H9 (cell line): ENCODE data around the gene ADAR. TPM values are rescaled to one million over a fixed set of nuclear protein-coding genes. Genes with fewer than 3 reads are reported as not detected.

ENCODE experiments used
- DNase-seq: peaks from one replicate; pipeline ENCODE4 v3.0.0-alpha.2; 2017
- H2AFZ ChIP-seq: one replicate; pipeline ENCODE4 v1.6.1; 2013; ENCODE audit warnings: mild to moderate bottlenecking, low read length, control low read depth, moderate library complexity
- H2AK5ac ChIP-seq: 2 replicates; pipeline ENCODE4 v1.6.1; 2013; ENCODE audit warnings: low read length, control low read depth, mixed read lengths; ENCODE audit not compliant: insufficient read length
- H2BK120ac ChIP-seq: one replicate; pipeline ENCODE4 v1.6.1; 2013; ENCODE audit warnings: low read depth, mild to moderate bottlenecking, low read length, control low read depth, inconsistent platforms; ENCODE audit not compliant: poor library complexity, severe bottlenecking
- H2BK12ac ChIP-seq: 2 replicates; pipeline ENCODE4 v1.6.1; 2013; ENCODE audit warnings: low read length, control low read depth, mixed read lengths, low read depth; ENCODE audit not compliant: insufficient read length
- H2BK15ac ChIP-seq: 2 replicates; pipeline ENCODE4 v1.6.1; 2013; ENCODE audit warnings: low read depth, low read length, control low read depth
- H2BK20ac ChIP-seq: one replicate; pipeline ENCODE4 v1.6.1; 2013; ENCODE audit warnings: low read depth, mild to moderate bottlenecking, low read length, control low read depth, inconsistent platforms; ENCODE audit not compliant: poor library complexity, severe bottlenecking
- H2BK5ac ChIP-seq: 2 replicates; pipeline ENCODE4 v1.6.1; 2013; ENCODE audit warnings: low read length, control low read depth, mixed read lengths; ENCODE audit not compliant: insufficient read length
- H3K14ac ChIP-seq: 2 replicates; pipeline ENCODE4 v1.6.1; 2013; ENCODE audit warnings: low read length, control low read depth; ENCODE audit not compliant: insufficient read depth
- H3K18ac ChIP-seq: 2 replicates; pipeline ENCODE4 v1.6.1; 2013; ENCODE audit warnings: low read depth, mild to moderate bottlenecking, mixed read lengths, low read length, control low read depth; ENCODE audit not compliant: insufficient read length
- H3K23ac ChIP-seq: 2 replicates; pipeline ENCODE4 v1.6.1; 2013; ENCODE audit warnings: low read length, control low read depth, mixed read lengths, low read depth; ENCODE audit not compliant: insufficient read length
- H3K23me2 ChIP-seq: 2 replicates; pipeline ENCODE4 v1.6.1; 2013; ENCODE audit warnings: low read depth, mild to moderate bottlenecking, mixed read lengths, low read length, control low read depth; ENCODE audit not compliant: insufficient read length, poor library complexity, severe bottlenecking
- H3K27ac ChIP-seq: 2 replicates; pipeline ENCODE4 v1.5.1; 2013; ENCODE audit warnings: low read length, control low read depth, mixed read lengths, low read depth; ENCODE audit not compliant: insufficient read length
- H3K27me3 ChIP-seq: 2 replicates; pipeline ENCODE4 v1.6.1; 2013; ENCODE audit warnings: low read length, control low read depth, inconsistent platforms; ENCODE audit not compliant: insufficient read depth
- H3K4ac ChIP-seq: 2 replicates; pipeline ENCODE4 v1.6.1; 2013; ENCODE audit warnings: low read depth, mild to moderate bottlenecking, control low read depth, inconsistent platforms, low read length, moderate library complexity
- H3K4me1 ChIP-seq: 2 replicates; pipeline ENCODE4 v1.6.1; 2013; ENCODE audit warnings: low read length, control low read depth, inconsistent platforms; ENCODE audit not compliant: insufficient read depth
- H3K4me2 ChIP-seq: 2 replicates; pipeline ENCODE4 v1.6.1; 2013; ENCODE audit warnings: low read length, control low read depth, mixed read lengths; ENCODE audit not compliant: insufficient read length, insufficient read depth
- H3K56ac ChIP-seq: 2 replicates; pipeline ENCODE4 v1.6.1; 2013; ENCODE audit warnings: low read depth, mild to moderate bottlenecking, mixed read lengths, low read length, control low read depth; ENCODE audit not compliant: insufficient read length
- H3K79me1 ChIP-seq: 2 replicates; pipeline ENCODE4 v1.6.1; 2013; ENCODE audit warnings: low read depth, mild to moderate bottlenecking, moderate library complexity, low read length, control low read depth, inconsistent platforms; ENCODE audit not compliant: insufficient read depth, poor library complexity, severe bottlenecking
- H3K79me2 ChIP-seq: 2 replicates; pipeline ENCODE4 v1.6.1; 2013; ENCODE audit warnings: low read length, control low read depth, inconsistent platforms; ENCODE audit not compliant: insufficient read depth
- H3K9ac ChIP-seq: 2 replicates; pipeline ENCODE4 v1.6.1; 2013; ENCODE audit warnings: low read length, control low read depth, mixed read lengths; ENCODE audit not compliant: insufficient read length; ENCODE audit errors: extremely low read depth
- H3K9me3 ChIP-seq: one replicate; pipeline ENCODE4 v1.6.1; 2013; ENCODE audit warnings: low read depth, low read length, inconsistent platforms; ENCODE audit not compliant: control insufficient read depth
- H3T11ph ChIP-seq: one replicate; pipeline ENCODE4 v1.6.1; 2013; ENCODE audit warnings: mild to moderate bottlenecking, low read length, control low read depth, inconsistent platforms
- H4K20me1 ChIP-seq: one replicate; pipeline ENCODE4 v1.6.1; 2013; ENCODE audit not compliant: control insufficient read depth, insufficient read length, insufficient read depth
- H4K5ac ChIP-seq: 2 replicates; pipeline ENCODE4 v1.6.1; 2013; ENCODE audit warnings: low read depth, mild to moderate bottlenecking, mixed read lengths, low read length, control low read depth; ENCODE audit not compliant: insufficient read length
- H4K8ac ChIP-seq: replicated peaks from 2 replicates; pipeline ENCODE4 v1.6.1; 2013; ENCODE audit warnings: low read length, control low read depth, mixed read lengths, low read depth; ENCODE audit not compliant: insufficient read length
- H4K91ac ChIP-seq: 2 replicates; pipeline ENCODE4 v1.6.1; 2013; ENCODE audit warnings: low read depth, mild to moderate bottlenecking, moderate library complexity, mixed read lengths, low read length, control low read depth; ENCODE audit not compliant: insufficient read length
- H3K27ac Mint-ChIP-seq, 3 experiments: 2 replicates in 2 of 3; 3 replicates in 1 of 3; pipeline ENCODE4 v1.8.0; 2020 to 2021; ENCODE audit warnings: mixed read lengths in 3 of 3, mild to moderate bottlenecking in 1 of 3, moderate library complexity in 1 of 3
- H3K27me3 Mint-ChIP-seq: 2 replicates; pipeline ENCODE4 v1.8.0; 2021; ENCODE audit warnings: low read depth, mild to moderate bottlenecking, moderate library complexity, mixed read lengths
- H3K36me3 Mint-ChIP-seq, 3 experiments: 2 replicates in 2 of 3; 3 replicates in 1 of 3; pipeline ENCODE4 v1.8.0; 2020 to 2021; ENCODE audit warnings: low read depth in 3 of 3, mixed read lengths in 3 of 3; ENCODE audit not compliant: insufficient read depth in 1 of 3
- H3K4me1 Mint-ChIP-seq, 2 experiments: 2 replicates each; pipeline ENCODE4 v1.8.0; 2020; ENCODE audit warnings: mixed read lengths in 2 of 2
- H3K4me3 Mint-ChIP-seq, 2 experiments: 2 replicates in 1 of 2; 3 replicates in 1 of 2; pipeline ENCODE4 v1.8.0; 2020 to 2021; ENCODE audit warnings: mild to moderate bottlenecking in 2 of 2, mixed read lengths in 2 of 2, moderate library complexity in 1 of 2
- H3K9me3 Mint-ChIP-seq, 2 experiments: 2 replicates in 1 of 2; 3 replicates in 1 of 2; pipeline ENCODE4 v1.8.0; 2020; ENCODE audit warnings: mild to moderate bottlenecking in 2 of 2, mixed read lengths in 2 of 2, moderate library complexity in 1 of 2
- CTCF ChIP-seq: fragments of 200-600 bp; sonication (generic); conservative IDR thresholded peaks from 3 replicates; pipeline ENCODE4 v1.8.0; 2021; ENCODE audit warnings: antibody characterized with exemption, mild to moderate bottlenecking
- WGBS: extraction: QIAGEN DNeasy Blood & Tissue Kit; methylation state at CpG from one replicate; pipeline ENCODE4 v1.1.7; 2013; ENCODE audit warnings: missing lambda C conversion rate, low lambda C conversion rate, mixed read lengths; ENCODE audit not compliant: insufficient read length; ENCODE audit errors: extremely low coverage; 5-methylcytosine and 5-hydroxymethylcytosine counted together
- total RNA-seq: library from RNA; stranded (reverse); gene quantifications from 2 replicates; pipeline ENCODE4 v1.2.1, GENCODE V29; 2021

ADAR gene
- total RNA-seq, 1 experiment from 2014 or later = 236 TPM

- Histone ChIP-seq H3K4me2 (no peak overlapping the region), H3K23ac (no peak overlapping the region), H3K27ac (no peak overlapping the region), H2AFZ (no peak overlapping the region), H2BK120ac (no peak overlapping the region), H2BK15ac (no peak overlapping the region), H2BK5ac (no peak overlapping the region), H4K8ac (no peak overlapping the region), H3K79me2 (no peaks in the 10 kb centered on the region), H2AK5ac (no peak overlapping the region), H3K79me1 (no peaks in the 10 kb centered on the region), H4K91ac (no peak overlapping the region), H3K56ac (no peak overlapping the region), H3T11ph (no peak overlapping the region), H3K23me2 (no peaks in the 10 kb centered on the region), H3K4me1 (no peaks in the 10 kb centered on the region), H2BK12ac (no peak overlapping the region), H3K9me3 (no peaks in the 10 kb centered on the region), H3K9ac (no peak overlapping the region), H3K4ac (no peak overlapping the region), H2BK20ac (no peak overlapping the region), H3K18ac (no peak overlapping the region), H4K5ac (no peak overlapping the region), H3K14ac (no peak overlapping the region), H3K27me3 (no peaks in the 10 kb centered on the region), H4K20me1 (no peaks in the 10 kb centered on the region)
- Mint-ChIP-seq H3K27me3 (no peaks in the 10 kb centered on the region), H3K4me1 (peaks cover 2 to 3% of the 10 kb centered on the region in 2 experiments; a peak in 3 of 4 replicates), H3K36me3 (peaks cover 51 to 92% (median 79%) of the 10 kb centered on the region in 3 experiments), H3K4me3 (no peak overlapping the region), H3K9me3 (no peaks in the 10 kb centered on the region), H3K27ac (no peak overlapping the region; a peak in 1 of 7 replicates)
- WGBS = no CpG with 5 or more reads among the region's 7 CpGs
- no peak for DNase-seq
- TF ChIP-seq CTCF = no peak
Observed at GRCh38 chr1:154594811-154595210, 13.2 kb downstream of the ADAR start.
